Measurements from ENCODE around the gene MCTP1.

The MCTP1 gene

GRCh38 chr5:94672746-94673145 lies 612.1 kb downstream of the MCTP1 start:
- DNase-seq (ENCODE audit: low read depth in 2 of 2, low spot score in 1 of 2): no peak

- no peak for DNase-seq (ENCODE audit: low read depth in 2 of 2, low spot score in 1 of 2)
Observed at GRCh38 chr5:94670726-94671125, 614.2 kb downstream of the MCTP1 start.

- DNase-seq (ENCODE audit: low read depth in 2 of 2, low spot score in 1 of 2): no peak
Observed at GRCh38 chr5:94667937-94668336, 617.0 kb downstream of the MCTP1 start.

- no peak for DNase-seq (ENCODE audit: low read depth in 2 of 2, low spot score in 1 of 2)
Observed at GRCh38 chr5:94661086-94661485, 623.8 kb downstream of the MCTP1 start.

GRCh38 chr5:94660506-94660905 lies 624.4 kb downstream of the MCTP1 start:
- DNase-seq (ENCODE audit: low read depth in 2 of 2, low spot score in 1 of 2): no peak

- DNase-seq (ENCODE audit: low read depth in 2 of 2, low spot score in 1 of 2): no peak
Observed at GRCh38 chr5:94658272-94658671, 626.6 kb downstream of the MCTP1 start.
